GM19468 (cell line): Measurements from ENCODE around the gene TPD52L2.
"Not testable (repeated sequence)": the region's sequence is repeated elsewhere in the genome, so short reads cannot be mapped to it uniquely, and the experiment has no call there.

Experiments used
- ATAC-seq: cut with Tn5 transposase; IDR thresholded peaks from one replicate; pipeline ENCODE4 v1.9.1; 2021; ENCODE audit warnings: mild to moderate bottlenecking, moderate library complexity, moderate number of reproducible peaks; ENCODE audit not compliant: unreplicated experiment; ENCODE audit errors: extremely low read depth

Gene TPD52L2

DNA sequence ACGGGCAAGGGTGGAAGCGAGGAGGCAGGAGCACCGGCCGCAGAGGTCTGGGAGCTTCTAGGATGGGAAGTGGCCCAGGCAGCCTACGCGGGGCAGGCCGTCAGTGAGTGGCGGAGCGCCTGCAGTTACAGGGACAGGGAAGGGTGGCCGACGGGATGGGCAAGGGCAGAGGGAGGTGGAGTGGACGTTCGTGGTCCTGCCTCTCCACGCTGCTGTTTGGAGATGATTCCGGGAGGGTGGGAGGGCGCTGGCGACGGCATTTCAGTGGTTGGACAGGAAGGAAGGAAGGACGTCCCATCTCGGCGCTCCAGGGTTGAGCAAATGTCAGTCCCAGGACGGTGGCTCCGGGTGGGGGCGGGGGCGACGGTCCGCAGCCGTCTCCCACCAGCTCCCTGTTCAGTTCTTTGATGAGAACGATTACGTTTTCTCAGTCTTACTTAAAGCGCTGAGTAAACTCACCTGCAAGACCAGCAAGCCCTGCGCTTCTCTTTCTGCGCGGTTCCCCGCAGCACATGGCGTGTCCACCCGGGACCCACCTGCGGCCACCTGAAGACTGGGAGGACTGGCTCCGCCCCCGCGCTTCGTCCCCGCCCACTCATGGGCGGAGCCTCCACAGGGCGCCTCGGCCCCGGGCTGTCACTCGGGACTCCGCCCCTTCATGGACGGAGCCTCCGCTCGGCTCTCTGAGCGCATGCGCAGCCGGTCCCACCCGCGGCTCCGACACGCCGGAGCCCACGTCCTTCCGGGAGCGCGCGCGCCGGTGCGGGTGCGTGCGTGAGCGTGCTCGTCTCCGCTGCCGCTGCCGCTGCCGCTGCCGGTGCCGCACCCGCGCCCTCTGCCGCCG, 29.5 kb downstream of the TPD52L2 start, which contains the start of gene DNAJC5:
Gene DNAJC5, plus strand, starts transcription at position 769 of the 844 bp plus-strand sequence. CDS start 33,220 bp downstream, outside the sequence.
- peak; percentile 78 for ATAC-seq

DNA sequence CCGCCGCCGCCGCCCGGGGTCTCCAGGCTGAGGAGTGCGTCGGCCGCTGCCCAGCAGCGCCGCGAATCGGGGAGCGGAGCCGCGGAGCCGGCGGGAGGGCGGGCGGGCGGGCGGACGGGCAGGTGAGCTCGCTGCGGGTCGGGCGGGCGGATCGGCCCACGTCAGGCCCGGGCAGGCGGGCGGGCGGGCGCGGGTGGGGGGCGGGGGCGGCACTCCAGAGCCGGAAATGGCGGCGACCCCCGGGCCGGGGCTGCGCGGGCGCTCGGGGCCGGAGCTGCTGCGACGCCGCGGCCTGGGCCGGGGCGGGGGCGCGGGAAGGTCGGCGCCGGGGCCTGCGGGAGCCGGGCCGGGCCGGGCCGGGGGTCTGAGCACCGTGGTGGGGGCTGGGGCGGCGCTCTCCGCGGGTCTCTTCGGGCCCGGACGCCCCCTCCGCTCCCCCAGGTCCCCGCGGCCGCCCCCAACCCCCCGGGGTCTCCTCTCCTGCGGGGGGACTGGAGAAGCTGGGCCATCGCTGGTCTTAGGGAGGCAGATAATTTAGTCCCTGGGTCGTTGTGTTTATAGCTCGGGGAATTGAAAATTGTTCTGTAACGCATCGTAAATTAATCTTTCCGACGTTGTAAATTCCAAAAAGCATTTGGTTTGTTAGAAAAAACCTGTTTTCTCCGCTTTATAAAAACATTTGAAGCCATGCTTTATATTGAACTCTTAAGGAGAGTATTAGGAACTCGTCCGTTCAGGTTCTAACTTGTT, 30.3 kb downstream of the TPD52L2 start:
- no peak for ATAC-seq

DNA sequence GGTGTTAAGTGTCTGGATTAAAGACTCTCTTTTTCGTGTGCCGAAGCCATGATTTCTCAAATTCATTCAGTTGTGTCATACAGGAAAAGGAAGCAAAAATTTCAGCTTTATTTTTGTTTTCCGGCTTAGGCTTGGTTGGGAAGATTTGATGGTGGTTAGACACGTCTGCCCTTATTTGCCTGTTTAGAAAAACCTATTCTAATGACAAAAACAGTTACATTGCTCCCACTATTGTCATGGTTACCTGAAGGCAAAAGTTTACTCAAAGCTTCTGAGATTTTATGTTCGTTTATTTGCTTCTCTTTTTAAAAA, 30.8 kb downstream of the TPD52L2 start:
- no peak for ATAC-seq

DNA sequence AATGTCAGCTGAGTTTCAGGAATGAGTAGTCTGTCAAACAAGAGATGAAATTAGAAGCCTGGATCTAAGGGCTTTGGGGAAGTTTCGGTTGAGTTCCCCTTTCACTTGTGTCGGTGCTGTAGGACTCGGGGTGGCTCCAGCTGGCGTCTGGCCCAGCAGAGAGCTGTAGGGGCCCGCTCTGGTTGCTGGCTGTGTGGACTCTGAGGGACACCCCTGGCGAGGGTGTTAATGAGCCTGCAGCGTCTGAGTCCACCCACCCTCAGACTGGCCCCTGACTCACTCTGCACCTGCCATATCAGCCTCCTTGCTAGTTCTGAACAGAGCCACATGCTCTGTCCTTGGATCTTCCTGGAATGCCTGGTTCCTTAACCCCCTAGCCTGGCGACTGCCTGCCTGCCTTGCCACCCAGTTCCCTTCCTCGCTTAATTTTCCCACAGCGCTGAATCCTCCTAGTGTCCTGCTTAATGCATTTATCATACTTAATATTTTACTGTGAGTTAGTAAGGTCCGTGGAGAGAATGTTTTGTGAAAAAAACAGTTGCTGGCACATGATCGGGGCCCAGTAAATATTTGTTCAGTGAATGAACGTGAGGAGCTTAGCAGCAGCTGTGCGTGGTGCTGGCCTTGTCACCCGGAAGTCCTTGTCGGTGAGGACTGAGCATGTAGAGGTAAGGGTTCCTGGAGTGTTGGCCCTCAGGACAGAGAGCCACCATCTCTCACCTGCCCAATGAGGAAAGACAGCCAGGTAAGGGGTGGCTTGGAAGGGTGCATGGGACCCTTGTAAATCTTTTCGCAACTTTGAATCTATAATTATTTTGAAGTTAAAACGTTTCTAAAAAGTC, 31.4 kb downstream of the TPD52L2 start:
- ATAC-seq, result no peak

DNA sequence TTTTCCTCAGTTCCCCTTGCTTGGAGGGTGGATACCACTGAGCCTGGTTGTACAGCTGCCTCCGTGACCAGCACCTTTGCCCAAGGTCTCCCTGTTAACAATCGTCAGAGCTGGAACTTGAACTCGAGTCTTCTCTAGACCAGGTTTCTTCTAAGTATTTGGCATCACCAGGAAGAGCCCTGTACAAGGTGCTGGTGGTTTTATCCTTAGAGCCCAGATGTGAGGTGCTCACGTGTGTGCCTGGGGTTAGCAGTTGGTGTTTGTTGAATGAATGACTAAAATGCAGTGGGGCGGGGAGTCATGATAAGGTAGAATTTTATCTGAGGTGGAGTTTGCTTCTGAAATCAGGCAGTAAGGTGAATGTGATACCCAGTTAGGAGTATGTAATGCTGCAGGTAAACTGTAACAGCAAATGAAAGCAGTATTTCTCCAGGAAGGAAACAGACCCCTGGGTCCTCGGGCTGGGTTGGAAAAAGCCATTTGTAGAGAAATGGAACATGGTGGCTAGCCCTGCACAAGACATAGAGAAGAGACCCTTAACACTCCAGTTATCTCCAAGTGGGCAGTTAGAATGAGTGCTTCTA, 33.0 kb downstream of the TPD52L2 start:
- no peak for ATAC-seq

DNA sequence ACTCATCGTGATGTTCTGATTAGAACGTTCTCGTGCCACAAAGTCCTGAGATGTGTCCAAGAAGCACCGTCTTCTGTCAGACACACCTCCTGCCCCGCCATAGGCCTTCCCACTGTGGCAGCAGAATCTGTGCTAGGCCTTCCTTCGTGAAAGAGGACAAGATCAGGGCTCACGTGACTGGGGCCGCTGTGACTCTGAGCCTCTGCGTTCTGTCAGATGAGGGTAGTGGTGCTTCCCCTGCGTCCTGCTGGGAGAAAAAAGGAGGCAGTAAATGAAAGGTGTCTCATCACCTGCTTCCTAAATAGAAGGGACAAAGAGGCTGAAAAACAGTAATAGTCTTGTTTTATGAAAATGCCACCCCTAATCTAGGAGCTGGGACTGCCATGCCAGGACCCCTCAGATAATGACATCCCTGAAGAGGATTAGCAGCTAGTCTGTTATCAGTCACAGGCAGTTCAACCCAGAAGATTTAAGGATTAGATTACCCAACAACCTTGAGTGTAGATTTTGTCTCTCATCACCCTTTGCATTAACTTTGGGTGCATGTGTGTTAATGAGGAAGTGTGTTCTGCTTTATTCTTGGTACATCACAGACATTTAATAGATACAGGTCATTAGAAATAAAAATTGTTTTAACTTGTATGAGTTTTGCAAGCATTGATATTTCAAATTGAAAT, 34.0 kb downstream of the TPD52L2 start:
- no peak for ATAC-seq

DNA sequence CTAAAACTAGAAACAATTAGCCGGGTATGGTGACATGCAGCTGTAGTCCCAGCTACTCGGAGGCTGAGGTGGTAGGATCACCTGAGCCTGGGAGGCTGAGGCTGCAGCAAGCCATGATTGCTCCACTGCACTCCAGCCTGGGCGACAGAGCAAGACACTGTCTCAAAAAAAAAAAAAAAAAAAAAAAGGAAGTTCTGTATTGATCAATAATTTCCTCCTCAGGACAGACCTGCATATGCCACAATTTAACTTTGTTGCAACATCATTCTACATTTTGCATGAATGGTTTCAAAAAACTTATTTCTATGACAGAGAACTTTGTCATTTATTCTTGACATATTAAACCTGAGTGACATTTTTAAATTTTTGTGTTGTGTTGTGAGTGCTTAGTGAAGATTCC, 35.3 kb downstream of the TPD52L2 start:
- ATAC-seq, result no peak

DNA sequence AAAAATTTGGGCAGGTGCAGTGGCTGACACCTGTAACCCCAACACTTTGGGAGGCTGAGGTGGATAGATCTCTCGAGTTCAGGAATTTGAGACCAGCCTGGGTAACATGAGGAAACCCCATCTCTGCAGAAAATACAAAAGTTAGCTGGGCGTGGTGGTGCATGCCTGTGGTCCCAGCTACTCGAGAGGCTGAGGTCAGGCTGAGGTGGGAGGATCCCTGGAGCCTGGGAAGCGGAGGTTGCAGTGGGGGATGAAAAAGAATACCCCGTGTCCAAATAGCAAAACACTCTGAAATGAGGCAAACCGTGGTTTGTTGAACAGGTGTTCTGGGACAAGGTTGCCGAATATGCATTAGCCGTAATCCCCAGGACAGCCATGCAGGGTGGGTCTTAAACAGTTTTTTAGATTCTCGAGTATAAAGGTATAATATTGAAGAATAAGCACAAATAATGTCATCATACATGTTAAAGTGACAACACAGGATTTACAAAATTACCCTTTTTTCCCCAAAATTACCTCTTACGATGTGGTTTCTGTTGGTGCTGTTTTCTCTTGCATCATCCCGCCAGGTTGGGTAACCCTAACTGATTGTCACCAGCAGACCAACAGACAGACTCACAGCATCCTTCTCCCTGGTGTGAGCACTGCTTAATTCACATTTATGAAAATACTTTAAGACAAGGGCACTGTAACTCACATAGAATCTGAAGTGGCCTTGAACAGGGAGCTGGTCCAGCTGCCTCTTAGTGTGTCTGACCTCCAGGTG, 38.9 kb downstream of the TPD52L2 start:
- no peak for ATAC-seq

DNA sequence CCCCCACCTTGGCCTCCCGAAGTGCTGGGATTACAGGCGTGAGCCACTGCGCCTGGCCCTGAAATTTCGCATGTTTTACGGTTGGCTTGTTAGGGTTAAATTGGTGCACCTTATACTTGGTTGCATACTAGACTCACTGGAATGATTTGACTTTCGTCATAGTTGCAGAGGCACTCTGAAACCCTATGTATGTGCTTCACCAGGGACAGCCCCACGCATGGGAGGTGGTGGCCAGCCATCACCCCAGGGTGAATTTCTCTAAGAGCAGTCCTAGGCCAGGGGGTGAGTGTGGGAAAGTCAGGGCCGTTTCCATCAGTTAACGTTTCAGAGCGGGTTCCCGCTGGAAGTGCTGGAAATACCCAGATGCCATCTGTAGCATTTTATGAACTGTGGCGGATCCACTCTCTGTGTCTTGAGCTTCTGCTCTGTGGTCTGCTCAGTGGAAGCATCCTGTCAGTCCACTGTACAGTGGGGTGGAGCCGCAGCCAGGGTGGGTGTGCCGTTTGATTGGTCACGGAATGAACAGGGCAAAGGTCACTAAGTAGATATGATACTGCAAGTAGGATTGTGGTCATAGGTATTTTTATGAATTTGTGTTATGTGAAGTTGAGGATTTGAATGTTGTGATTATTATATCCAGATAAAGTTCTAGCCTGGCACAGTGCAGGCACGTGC, 43.1 kb downstream of the TPD52L2 start:
- ATAC-seq, result no peak

DNA sequence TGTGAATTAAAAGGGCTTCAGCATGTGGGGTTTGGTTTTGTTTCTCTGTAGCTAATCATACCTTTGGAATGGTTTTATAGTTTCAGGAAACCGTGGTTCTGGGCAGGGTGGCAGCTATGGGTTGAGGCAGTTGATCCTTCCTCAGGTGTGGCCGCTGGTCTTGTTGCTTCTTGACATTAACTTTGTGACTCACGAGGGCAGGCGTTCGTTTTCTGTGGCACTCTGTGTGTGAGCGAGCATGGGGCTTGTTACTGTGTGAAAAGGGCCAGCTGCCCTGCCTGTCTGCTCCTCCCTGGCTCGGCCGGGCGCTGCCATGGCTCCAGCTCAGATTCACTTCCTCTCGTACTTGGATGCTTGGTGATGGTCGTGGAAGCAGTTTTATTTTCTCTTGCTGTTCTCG, 46.1 kb downstream of the TPD52L2 start:
- ATAC-seq, result no peak

DNA sequence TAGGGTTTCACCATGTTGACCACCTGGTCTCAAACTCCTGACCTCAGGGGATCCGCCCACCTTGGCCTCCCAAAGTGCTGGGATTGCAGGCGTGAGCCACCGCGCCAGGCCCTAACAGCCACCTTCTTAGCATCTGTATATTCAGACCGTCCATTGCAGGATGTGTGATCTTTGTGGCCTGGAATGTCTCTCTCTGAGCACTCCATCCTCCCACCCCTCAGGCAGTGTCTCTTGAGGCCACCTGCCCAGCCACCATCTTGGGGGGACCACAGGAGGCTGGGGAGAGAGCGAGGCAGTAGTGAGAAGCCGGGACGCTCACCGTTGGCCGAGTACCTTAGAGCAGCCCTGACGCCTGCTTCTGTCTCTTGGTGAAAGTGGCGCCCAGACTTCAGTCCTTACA, 48.7 kb downstream of the TPD52L2 start:
- no peak for ATAC-seq

DNA sequence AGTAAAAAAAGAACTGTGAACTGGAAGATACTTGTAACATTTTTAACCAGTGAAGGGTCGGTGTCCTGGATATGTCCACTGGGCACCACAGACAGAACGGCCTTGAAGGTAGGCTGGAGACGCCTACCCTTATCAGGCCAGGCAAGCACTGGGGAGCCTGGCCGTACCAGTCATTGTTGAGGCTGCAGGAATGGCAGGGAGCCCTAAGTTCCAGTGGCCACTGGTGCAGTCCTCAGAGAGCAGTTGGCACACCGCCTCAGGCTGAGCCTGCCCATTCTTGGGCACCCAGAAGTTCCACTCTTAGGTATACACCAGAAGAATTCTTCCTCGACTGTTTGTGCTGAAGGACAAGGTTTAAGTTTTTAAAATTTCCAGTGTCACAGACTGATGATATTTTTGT, 50.4 kb downstream of the TPD52L2 start:
- no peak for ATAC-seq

DNA sequence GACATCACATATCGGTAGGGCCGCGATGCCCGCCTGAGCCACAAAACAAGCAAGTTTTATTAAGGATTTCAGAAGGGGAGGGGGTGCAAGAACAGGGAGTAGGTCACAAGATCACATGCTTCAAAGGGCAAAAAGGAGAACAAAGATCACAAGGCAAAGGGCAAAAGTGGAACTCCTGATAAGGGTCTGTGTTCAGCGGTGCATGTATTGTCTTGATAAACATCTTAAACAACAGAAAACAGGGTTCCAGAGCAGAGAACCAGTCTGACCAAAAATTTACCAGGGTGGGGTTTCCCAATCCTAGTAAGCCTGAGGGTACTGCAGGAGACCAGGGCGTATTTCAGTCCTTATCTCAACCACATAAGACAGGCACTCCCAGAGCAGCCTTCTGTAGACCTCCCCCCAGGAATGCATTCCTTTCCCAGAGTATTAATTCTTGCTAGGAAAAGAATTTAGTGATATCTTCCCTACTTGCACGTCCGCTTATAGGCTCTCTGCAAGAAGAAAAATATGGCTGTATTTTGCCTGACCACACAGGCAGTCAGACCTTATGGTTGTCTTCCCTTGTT, 51.4 kb downstream of the TPD52L2 start:
- not testable (repeated sequence) for ATAC-seq

DNA sequence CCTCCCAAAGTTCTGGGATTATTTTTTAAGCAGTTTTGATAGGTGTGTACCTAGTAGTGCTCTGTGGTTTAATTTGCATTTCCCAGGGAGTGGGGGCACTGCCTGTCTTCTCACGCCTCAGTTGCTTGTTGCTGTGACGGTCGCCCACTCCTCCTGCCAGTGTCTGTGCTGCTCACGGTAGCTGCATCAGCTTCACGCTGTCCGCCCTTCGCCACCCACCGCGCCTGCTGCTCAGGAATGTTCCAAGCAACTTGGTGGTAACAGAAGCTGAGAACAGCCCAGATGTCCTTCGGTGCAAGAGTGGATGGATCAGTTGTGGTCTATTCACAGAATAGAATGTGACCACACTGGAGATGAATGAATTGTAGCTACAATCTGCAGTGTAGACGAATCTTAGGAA, 52.7 kb downstream of the TPD52L2 start:
- no peak for ATAC-seq

DNA sequence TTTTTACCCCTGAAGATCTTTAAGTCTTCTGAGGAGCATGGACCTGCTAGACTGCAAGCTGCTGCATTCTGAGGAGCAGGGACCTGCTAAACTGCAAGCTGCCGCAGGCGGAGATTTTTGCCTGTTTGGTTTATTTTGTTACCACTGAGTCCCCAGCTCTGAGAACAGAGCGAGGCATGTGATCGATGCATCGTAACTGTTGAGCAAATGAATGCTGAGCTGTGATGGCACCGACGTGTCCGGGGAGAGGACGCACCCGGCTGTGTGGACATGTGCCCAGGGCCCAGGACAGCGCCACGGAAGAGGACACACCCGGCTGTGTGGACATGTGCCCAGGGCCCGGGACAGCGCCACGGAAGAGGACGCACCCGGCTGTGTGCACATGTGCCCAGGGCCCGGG, 54.1 kb downstream of the TPD52L2 start:
- ATAC-seq, result no peak

DNA sequence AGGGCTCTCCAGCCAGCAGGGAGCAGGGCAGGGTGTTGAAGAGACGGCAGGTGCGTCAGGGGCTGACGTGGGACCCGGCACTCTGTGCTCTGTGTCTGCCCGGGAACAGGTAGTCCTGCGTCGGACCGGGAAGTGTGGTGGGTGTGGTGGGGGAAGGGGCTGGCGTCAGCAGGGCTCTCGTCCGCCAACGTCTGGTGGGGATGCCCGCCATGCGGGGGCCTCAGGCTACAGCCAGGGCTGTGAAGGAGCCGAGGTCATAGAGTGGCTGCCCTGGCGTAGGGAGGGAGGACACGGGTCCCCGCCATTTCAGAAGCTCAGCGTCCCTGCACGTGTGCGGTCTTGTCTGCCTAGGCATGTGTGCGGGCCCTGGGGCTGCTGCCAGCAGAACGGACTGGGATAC, 55.2 kb downstream of the TPD52L2 start:
- no peak for ATAC-seq

DNA sequence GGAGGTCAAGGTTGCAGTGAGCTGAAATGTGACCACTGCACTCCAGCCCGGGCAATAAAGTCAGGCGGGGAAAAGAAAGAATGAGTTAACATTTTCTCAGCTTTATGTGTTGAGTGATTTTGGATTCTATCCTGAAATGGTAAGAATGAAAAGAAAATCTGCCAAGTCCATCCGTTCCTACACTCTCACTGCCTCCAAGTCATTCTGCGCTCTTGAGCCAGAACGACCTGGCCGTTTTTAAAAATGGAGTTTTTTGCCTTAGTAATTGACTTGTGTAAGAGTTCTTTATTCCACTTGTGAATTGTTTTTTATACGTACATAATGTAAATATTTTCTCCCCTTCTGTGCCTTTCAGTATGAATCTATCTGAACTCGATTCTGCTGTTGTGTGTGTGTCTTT, 58.6 kb downstream of the TPD52L2 start:
- no peak for ATAC-seq

DNA sequence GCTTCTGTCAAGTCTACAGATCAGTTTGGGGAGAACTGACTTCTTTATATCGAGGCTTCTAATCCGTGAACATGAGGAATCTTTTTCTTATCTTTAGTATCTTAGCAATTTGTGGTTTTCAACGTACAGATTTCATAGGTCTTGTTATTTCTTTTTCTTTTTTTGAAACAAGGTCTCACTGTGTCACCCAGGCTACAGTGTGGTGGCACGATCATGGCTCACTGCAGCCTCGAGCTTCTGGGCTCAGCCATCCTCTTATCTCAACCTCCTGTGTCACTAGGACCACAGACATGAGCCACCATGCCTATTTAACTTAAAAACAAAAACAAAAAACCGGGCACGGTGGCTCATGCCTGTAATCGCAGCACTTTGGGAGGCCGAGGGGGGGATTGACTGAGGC, 59.2 kb downstream of the TPD52L2 start:
- no peak for ATAC-seq
